ENCODE data around the gene BPIFB6.

The BPIFB6 gene

GRCh38 chr20:33031531-33031930, at the start of gene BPIFB6:
TSS of gene BPIFB6 (plus strand) at chr20:33031648. CDS start at chr20:33031648, 0 bp downstream.
- no peaks in the 10 kb centered on the region for H3K27me3 Mint-ChIP-seq
- H3K27ac Mint-ChIP-seq = no peak within 1 kb of the TSS
- no peak within 1 kb of the TSS for H3K4me3 Mint-ChIP-seq
- H3K36me3 Mint-ChIP-seq (ENCODE audit: low read depth) = no peaks in the 10 kb centered on the region
- H3K4me1 Mint-ChIP-seq (ENCODE audit: low read depth) = no peaks in the 10 kb centered on the region
- peaks cover 5% of the 10 kb centered on the region for H3K9me3 Mint-ChIP-seq

- Mint-ChIP-seq H3K36me3 (ENCODE audit: low read depth) (no peaks in the 10 kb centered on the region), H3K4me1 (ENCODE audit: low read depth) (peaks cover 4% of the 10 kb centered on the region), H3K27ac (no peak overlapping the region)
These were observed 48.6 kb upstream of the BPIFB6 start for GRCh38 chr20:32982617-32983458.

GRCh38 chr20:32983459-32984112, 47.9 kb upstream of the BPIFB6 start:
- Mint-ChIP-seq H3K27me3 (no peaks in the 10 kb centered on the region), H3K9me3 (no peaks in the 10 kb centered on the region), H3K4me1 (ENCODE audit: low read depth) (peaks cover 4% of the 10 kb centered on the region), H3K36me3 (ENCODE audit: low read depth) (no peaks in the 10 kb centered on the region), H3K4me3 (no peak overlapping the region), H3K27ac (no peak overlapping the region)

More at GRCh38 chr20:32982617-32983458, 48.6 kb upstream of the BPIFB6 start:
- no peaks in the 10 kb centered on the region for H3K27me3 Mint-ChIP-seq
- H3K4me3 Mint-ChIP-seq = no peak overlapping the region
- H3K9me3 Mint-ChIP-seq = no peaks in the 10 kb centered on the region

- H3K4me1 Mint-ChIP-seq (ENCODE audit: low read depth) = peaks cover 4% of the 10 kb centered on the region
- H3K4me3 Mint-ChIP-seq = no peak overlapping the region
- H3K27ac Mint-ChIP-seq = no peak overlapping the region
- H3K36me3 Mint-ChIP-seq (ENCODE audit: low read depth) = no peaks in the 10 kb centered on the region
- H3K27me3 Mint-ChIP-seq = no peaks in the 10 kb centered on the region
- H3K9me3 Mint-ChIP-seq = no peaks in the 10 kb centered on the region
These were observed 47.3 kb upstream of the BPIFB6 start for GRCh38 chr20:32984196-32984595.

- Mint-ChIP-seq H3K27me3 (no peaks in the 10 kb centered on the region), H3K27ac (no peak overlapping the region), H3K4me1 (ENCODE audit: low read depth) (peaks cover 4% of the 10 kb centered on the region), H3K4me3 (no peak overlapping the region), H3K9me3 (no peaks in the 10 kb centered on the region), H3K36me3 (ENCODE audit: low read depth) (no peaks in the 10 kb centered on the region)
These were observed 46.7 kb upstream of the BPIFB6 start for GRCh38 chr20:32984631-32985354.

GRCh38 chr20:32985596-32985995, 45.9 kb upstream of the BPIFB6 start:
- H3K4me3 Mint-ChIP-seq = no peak overlapping the region

GRCh38 chr20:32986331-32986966, 45.0 kb upstream of the BPIFB6 start:
- H3K27ac Mint-ChIP-seq = peak overlapping the region; percentile 45
- no peak overlapping the region for H3K4me3 Mint-ChIP-seq
- no peaks in the 10 kb centered on the region for H3K27me3 Mint-ChIP-seq
- peaks cover 10% of the 10 kb centered on the region for H3K4me1 Mint-ChIP-seq (ENCODE audit: low read depth)
- H3K9me3 Mint-ChIP-seq = no peaks in the 10 kb centered on the region
- no peaks in the 10 kb centered on the region for H3K36me3 Mint-ChIP-seq (ENCODE audit: low read depth)

More at GRCh38 chr20:32985596-32985995, 45.9 kb upstream of the BPIFB6 start:
- peaks cover 4% of the 10 kb centered on the region for H3K4me1 Mint-ChIP-seq (ENCODE audit: low read depth)
- H3K9me3 Mint-ChIP-seq = no peaks in the 10 kb centered on the region
- H3K27ac Mint-ChIP-seq = no peak overlapping the region
- no peaks in the 10 kb centered on the region for H3K36me3 Mint-ChIP-seq (ENCODE audit: low read depth)
- no peaks in the 10 kb centered on the region for H3K27me3 Mint-ChIP-seq

GRCh38 chr20:32987044-32987825, 44.2 kb upstream of the BPIFB6 start:
- no peaks in the 10 kb centered on the region for H3K9me3 Mint-ChIP-seq
- no peaks in the 10 kb centered on the region for H3K27me3 Mint-ChIP-seq
- H3K36me3 Mint-ChIP-seq (ENCODE audit: low read depth) = no peaks in the 10 kb centered on the region
- H3K4me1 Mint-ChIP-seq (ENCODE audit: low read depth) = peaks cover 18% of the 10 kb centered on the region
- no peak overlapping the region for H3K4me3 Mint-ChIP-seq
- no peak overlapping the region for H3K27ac Mint-ChIP-seq

- Mint-ChIP-seq H3K4me1 (ENCODE audit: low read depth) (peaks cover 22% of the 10 kb centered on the region), H3K4me3 (no peak overlapping the region), H3K9me3 (no peaks in the 10 kb centered on the region), H3K27ac (no peak overlapping the region), H3K36me3 (ENCODE audit: low read depth) (no peaks in the 10 kb centered on the region), H3K27me3 (no peaks in the 10 kb centered on the region)
These were observed 43.4 kb upstream of the BPIFB6 start for GRCh38 chr20:32988008-32988407.

GRCh38 chr20:32989507-32990283, 41.8 kb upstream of the BPIFB6 start:
- H3K27me3 Mint-ChIP-seq = no peaks in the 10 kb centered on the region
- peaks cover 31% of the 10 kb centered on the region for H3K4me1 Mint-ChIP-seq (ENCODE audit: low read depth)
- no peaks in the 10 kb centered on the region for H3K36me3 Mint-ChIP-seq (ENCODE audit: low read depth)
- H3K27ac Mint-ChIP-seq = no peak overlapping the region
- no peak overlapping the region for H3K4me3 Mint-ChIP-seq
- peaks cover under 1% of the 10 kb centered on the region for H3K9me3 Mint-ChIP-seq

GRCh38 chr20:32990426-32990825, 41.0 kb upstream of the BPIFB6 start:
- no peaks in the 10 kb centered on the region for H3K27me3 Mint-ChIP-seq
- H3K4me1 Mint-ChIP-seq (ENCODE audit: low read depth) = peaks cover 31% of the 10 kb centered on the region
- no peak overlapping the region for H3K4me3 Mint-ChIP-seq
- peaks cover 7% of the 10 kb centered on the region for H3K9me3 Mint-ChIP-seq
- no peaks in the 10 kb centered on the region for H3K36me3 Mint-ChIP-seq (ENCODE audit: low read depth)
- H3K27ac Mint-ChIP-seq = no peak overlapping the region

- no peak overlapping the region for H3K27ac Mint-ChIP-seq
- peaks cover 7% of the 10 kb centered on the region for H3K9me3 Mint-ChIP-seq
- H3K36me3 Mint-ChIP-seq (ENCODE audit: low read depth) = no peaks in the 10 kb centered on the region
- peaks cover 31% of the 10 kb centered on the region for H3K4me1 Mint-ChIP-seq (ENCODE audit: low read depth)
- H3K27me3 Mint-ChIP-seq = no peaks in the 10 kb centered on the region
- no peak overlapping the region for H3K4me3 Mint-ChIP-seq
These were observed 40.1 kb upstream of the BPIFB6 start for GRCh38 chr20:32991383-32991782.

- Mint-ChIP-seq H3K27me3 (no peaks in the 10 kb centered on the region), H3K9me3 (peaks cover 7% of the 10 kb centered on the region), H3K4me1 (ENCODE audit: low read depth) (peaks cover 31% of the 10 kb centered on the region), H3K4me3 (no peak overlapping the region), H3K36me3 (ENCODE audit: low read depth) (no peaks in the 10 kb centered on the region), H3K27ac (no peak overlapping the region)
These were observed 39.4 kb upstream of the BPIFB6 start for GRCh38 chr20:32991792-32992641.
